Measurements from ENCODE around the gene EDEM1.

- TF ChIP-seq, protein P1, sequence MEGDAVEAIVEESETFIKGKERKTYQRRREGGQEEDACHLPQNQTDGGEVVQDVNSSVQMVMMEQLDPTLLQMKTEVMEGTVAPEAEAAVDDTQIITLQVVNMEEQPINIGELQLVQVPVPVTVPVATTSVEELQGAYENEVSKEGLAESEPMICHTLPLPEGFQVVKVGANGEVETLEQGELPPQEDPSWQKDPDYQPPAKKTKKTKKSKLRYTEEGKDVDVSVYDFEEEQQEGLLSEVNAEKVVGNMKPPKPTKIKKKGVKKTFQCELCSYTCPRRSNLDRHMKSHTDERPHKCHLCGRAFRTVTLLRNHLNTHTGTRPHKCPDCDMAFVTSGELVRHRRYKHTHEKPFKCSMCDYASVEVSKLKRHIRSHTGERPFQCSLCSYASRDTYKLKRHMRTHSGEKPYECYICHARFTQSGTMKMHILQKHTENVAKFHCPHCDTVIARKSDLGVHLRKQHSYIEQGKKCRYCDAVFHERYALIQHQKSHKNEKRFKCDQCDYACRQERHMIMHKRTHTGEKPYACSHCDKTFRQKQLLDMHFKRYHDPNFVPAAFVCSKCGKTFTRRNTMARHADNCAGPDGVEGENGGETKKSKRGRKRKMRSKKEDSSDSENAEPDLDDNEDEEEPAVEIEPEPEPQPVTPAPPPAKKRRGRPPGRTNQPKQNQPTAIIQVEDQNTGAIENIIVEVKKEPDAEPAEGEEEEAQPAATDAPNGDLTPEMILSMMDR (conservative IDR thresholded peaks at IDR 0.05; ENCODE audit: low read length): no peak
- TF ChIP-seq EZH2phosphoT487 (IDR thresholded peaks at IDR 0.05; ENCODE audit: borderline replicate concordance): no peak
These were observed 45.7 kb upstream of the EDEM1 start for GRCh38 chr3:5141760-5142159.
